HEK293 (cell line): Measurements from ENCODE around the gene ADAMTSL4.

Source experiments
- KLF10 ChIP-seq: fragments of 450-650 bp; IDR thresholded peaks from 2 replicates; pipeline ENCODE4 v1.5.1; 2018; ENCODE audit warnings: missing biosample characterization, mild to moderate bottlenecking, missing genetic modification characterization
- ZBTB1 ChIP-seq: fragments of 450-650 bp; formaldehyde crosslinking; IDR thresholded peaks from 2 replicates; pipeline ENCODE4 v1.5.1; 2016; ENCODE audit warnings: missing biosample characterization, missing genetic modification characterization
- ZNF596 ChIP-seq: fragments of 450-650 bp; IDR thresholded peaks from 2 replicates; pipeline ENCODE4 v1.5.0; 2018; ENCODE audit warnings: missing biosample characterization, mild to moderate bottlenecking, missing genetic modification characterization, moderate library complexity
- TF ChIP-seq, protein P1 (sequence below): fragments of 450-650 bp; formaldehyde crosslinking; IDR thresholded peaks from 2 replicates; pipeline ENCODE4 v1.5.1; 2016; ENCODE audit warnings: missing biosample characterization, missing genetic modification characterization

DNA sequence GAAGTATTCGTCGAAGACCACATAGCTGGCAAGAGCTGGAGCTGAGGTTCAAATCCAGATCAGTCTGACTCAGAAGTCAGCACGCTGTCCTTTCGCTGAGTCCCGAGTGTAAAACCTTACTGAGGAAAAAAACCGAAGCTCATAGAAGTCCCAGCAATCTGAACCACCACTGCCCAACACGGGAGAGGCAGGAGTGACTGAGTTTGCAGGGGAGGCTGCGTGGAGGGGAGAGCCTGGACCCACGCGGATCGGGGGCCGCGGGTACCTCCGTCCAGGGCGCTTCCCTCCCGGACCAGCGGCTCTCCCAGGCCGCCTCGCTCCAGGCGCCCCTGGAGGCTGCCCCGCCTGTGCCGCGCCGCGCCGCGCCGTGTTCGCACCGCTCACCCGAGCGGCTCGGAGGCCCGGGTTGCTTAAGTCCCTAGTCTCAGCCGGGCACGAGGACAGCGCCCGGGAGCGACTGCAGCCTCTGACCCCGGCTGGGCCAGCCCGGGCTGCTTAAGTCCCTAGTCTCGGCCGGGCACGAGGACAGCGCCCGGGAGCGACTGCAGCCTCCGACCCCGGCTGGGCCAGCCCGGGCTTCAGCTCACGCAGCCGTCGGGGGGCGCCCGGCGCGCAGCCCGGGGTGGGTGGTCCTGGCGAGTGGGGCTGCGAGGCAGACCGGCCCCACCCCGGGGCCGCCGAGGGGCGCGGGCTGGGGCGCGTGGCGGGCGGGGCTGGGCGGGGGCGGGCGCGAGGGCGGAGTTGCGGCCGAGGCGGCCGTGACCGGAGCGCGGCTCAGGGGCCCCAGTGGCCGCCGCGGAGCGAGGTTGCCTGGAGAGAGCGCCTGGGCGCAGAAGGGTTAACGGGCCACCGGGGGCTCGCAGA is at the start of gene ADAMTSL4:
- TF ChIP-seq ZNF596 (tag by site-specific recombination) (peak; percentile 66), ZBTB1 (tag by site-specific recombination) (no peak), KLF10 (tag by site-specific recombination) (no peak)
- TF ChIP-seq, protein P1, sequence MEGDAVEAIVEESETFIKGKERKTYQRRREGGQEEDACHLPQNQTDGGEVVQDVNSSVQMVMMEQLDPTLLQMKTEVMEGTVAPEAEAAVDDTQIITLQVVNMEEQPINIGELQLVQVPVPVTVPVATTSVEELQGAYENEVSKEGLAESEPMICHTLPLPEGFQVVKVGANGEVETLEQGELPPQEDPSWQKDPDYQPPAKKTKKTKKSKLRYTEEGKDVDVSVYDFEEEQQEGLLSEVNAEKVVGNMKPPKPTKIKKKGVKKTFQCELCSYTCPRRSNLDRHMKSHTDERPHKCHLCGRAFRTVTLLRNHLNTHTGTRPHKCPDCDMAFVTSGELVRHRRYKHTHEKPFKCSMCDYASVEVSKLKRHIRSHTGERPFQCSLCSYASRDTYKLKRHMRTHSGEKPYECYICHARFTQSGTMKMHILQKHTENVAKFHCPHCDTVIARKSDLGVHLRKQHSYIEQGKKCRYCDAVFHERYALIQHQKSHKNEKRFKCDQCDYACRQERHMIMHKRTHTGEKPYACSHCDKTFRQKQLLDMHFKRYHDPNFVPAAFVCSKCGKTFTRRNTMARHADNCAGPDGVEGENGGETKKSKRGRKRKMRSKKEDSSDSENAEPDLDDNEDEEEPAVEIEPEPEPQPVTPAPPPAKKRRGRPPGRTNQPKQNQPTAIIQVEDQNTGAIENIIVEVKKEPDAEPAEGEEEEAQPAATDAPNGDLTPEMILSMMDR (tag by site-specific recombination) = peak; percentile 42; the same call in 1 of the 2 replicates
